HCT116 (cell line): Measurements from ENCODE around the gene ZNF496.

Experiments
- EZH2phosphoT487 ChIP-seq: fragments of 200-600 bp; IDR thresholded peaks from 2 replicates; pipeline ENCODE4 v1.6.1; 2018; ENCODE audit warnings: antibody characterized with exemption, borderline replicate concordance
- POLR2A ChIP-seq: IDR thresholded peaks from 2 replicates; pipeline ENCODE4 v1.7.0; 2011; ENCODE audit warnings: borderline replicate concordance; ENCODE audit not compliant: insufficient read depth, insufficient read length; ENCODE audit errors: extremely low read depth

DNA sequence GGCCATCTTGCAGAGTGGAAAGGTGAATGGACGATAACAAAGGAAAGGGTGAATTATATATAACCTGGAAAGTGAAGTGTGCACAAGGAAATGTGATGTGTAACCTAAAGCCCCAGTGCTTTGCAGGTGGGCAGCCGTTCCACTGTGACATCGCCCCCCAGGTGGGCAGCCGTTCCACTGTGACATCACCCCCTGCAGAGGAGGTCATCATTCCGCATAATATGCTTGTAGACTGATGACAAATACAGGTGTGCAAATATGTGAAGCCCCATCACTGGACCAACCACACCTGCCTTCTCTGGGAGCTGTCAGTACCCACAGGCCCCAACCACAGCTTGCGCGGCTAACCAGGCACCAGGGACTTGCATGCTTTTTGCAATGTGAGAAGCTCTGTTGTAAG is 4.7 kb upstream of the ZNF496 start:
- TF ChIP-seq EZH2phosphoT487 (no peak), POLR2A (no peak)
